HepG2 (cell line): ENCODE results near the gene EXOC3. TPM values are rescaled to one million over a fixed set of nuclear protein-coding genes. Genes with fewer than 3 reads are reported as not detected.

Source experiments
- CEBPZ ChIP-seq: IDR thresholded peaks from 2 replicates; pipeline ENCODE4 v1.6.1; 2012; ENCODE audit warnings: low read length, improper control_type of control experiment
- CTCF ChIP-seq: sonication (generic); formaldehyde crosslinking; IDR thresholded peaks from 2 replicates; pipeline ENCODE4 v1.5.0; 2020; ENCODE audit warnings: mild to moderate bottlenecking, missing genetic modification reagents, moderate library complexity
- DMTF1 ChIP-seq: sonication (generic); formaldehyde crosslinking; IDR thresholded peaks from 2 replicates; pipeline ENCODE4 v1.4.0; 2020; ENCODE audit warnings: mild to moderate bottlenecking, missing genetic modification reagents
- GABPA ChIP-seq, 2 experiments: IDR thresholded peaks; 2 replicates each; pipeline ENCODE4 v1.6.1; 2011 to 2016; ENCODE audit warnings: low read depth in 2 of 2, low read length in 1 of 2, missing biosample characterization in 1 of 2, missing genetic modification characterization in 1 of 2
- KDM5B ChIP-seq: sonication (generic); formaldehyde crosslinking; IDR thresholded peaks from 2 replicates; pipeline ENCODE4 v1.4.0; 2020; ENCODE audit warnings: missing genetic modification reagents, mild to moderate bottlenecking, borderline replicate concordance
- MED13 ChIP-seq: sonication (generic); formaldehyde crosslinking; IDR thresholded peaks from 2 replicates; pipeline ENCODE4 v1.5.0; 2020; ENCODE audit warnings: missing genetic modification reagents
- MTERF4 ChIP-seq: sonication (generic); formaldehyde crosslinking; IDR thresholded peaks from 2 replicates; pipeline ENCODE4 v1.8.0; 2023; ENCODE audit warnings: mild to moderate bottlenecking, missing genetic modification reagents
- NR2F6 ChIP-seq, 2 experiments: IDR thresholded peaks; 2 replicates each; pipeline ENCODE4 v1.6.1; 2016; ENCODE audit warnings: antibody characterized with exemption in 1 of 2, mild to moderate bottlenecking in 1 of 2
- PHF20 ChIP-seq: sonication (generic); formaldehyde crosslinking; IDR thresholded peaks from 2 replicates; pipeline ENCODE4 v1.5.0; 2020; ENCODE audit warnings: mild to moderate bottlenecking, missing genetic modification reagents
- RXRA ChIP-seq: sonication (generic); formaldehyde crosslinking; IDR thresholded peaks from 2 replicates; pipeline ENCODE4 v1.5.1; 2020; ENCODE audit warnings: missing genetic modification reagents
- ZMYM4 ChIP-seq: sonication (generic); formaldehyde crosslinking; IDR thresholded peaks from 2 replicates; pipeline ENCODE4 v1.8.1; 2023; ENCODE audit warnings: mild to moderate bottlenecking, missing genetic modification reagents
- ZNF12 ChIP-seq: sonication (generic); formaldehyde crosslinking; IDR thresholded peaks from 2 replicates; pipeline ENCODE4 v1.5.0; 2020; ENCODE audit warnings: missing genetic modification reagents
- ZNF160 ChIP-seq: sonication (generic); formaldehyde crosslinking; IDR thresholded peaks from 2 replicates; pipeline ENCODE4 v1.8.0; 2022; ENCODE audit warnings: mild to moderate bottlenecking, inconsistent platforms, missing genetic modification reagents
- ZNF362 ChIP-seq: sonication (generic); formaldehyde crosslinking; IDR thresholded peaks from 2 replicates; pipeline ENCODE4 v1.4.0; 2020; ENCODE audit warnings: missing genetic modification reagents, mild to moderate bottlenecking, borderline replicate concordance
- ZNF510 ChIP-seq: sonication (generic); formaldehyde crosslinking; IDR thresholded peaks from 2 replicates; pipeline ENCODE4 v1.4.0; 2020; ENCODE audit warnings: low read depth, mild to moderate bottlenecking, missing genetic modification reagents
- ZNF580 ChIP-seq: IDR thresholded peaks from 2 replicates; pipeline ENCODE4 v1.6.1; 2016; ENCODE audit warnings: low read depth, borderline replicate concordance
- ZNF773 ChIP-seq: sonication (generic); formaldehyde crosslinking; IDR thresholded peaks from 2 replicates; pipeline ENCODE4 v1.4.0; 2020; ENCODE audit warnings: missing genetic modification reagents, borderline replicate concordance
- ZNF775 ChIP-seq: sonication (generic); formaldehyde crosslinking; IDR thresholded peaks from 2 replicates; pipeline ENCODE4 v1.4.0; 2020; ENCODE audit warnings: missing genetic modification reagents, mild to moderate bottlenecking, moderate library complexity, borderline replicate concordance
- polyA plus RNA-seq, 8 experiments: library from polyadenylated mRNA; depleted of rRNA in 3 of 8; stranded (reverse) in 7 of 8; unstranded in 1 of 8; fragments of >200 nt; fragmentation: Illumina TruSeq in 4 of 8; extraction: Trizol in 4 of 8; gene quantifications; 2 replicates each; pipeline versions ENCODE4 v1.2.1 to v1.2.3, GENCODE V29; 2011 to 2016; ENCODE audit warnings: low read depth in 4 of 8, missing spikeins in 1 of 8, mixed read lengths in 1 of 8; ENCODE audit not compliant: insufficient read depth in 1 of 8
- total RNA-seq, 5 experiments: library from RNA; depleted of rRNA; stranded (reverse); fragments of >200 nt; fragmentation: Illumina TruSeq; extraction: Trizol; gene quantifications; 2 replicates each; pipeline ENCODE4 v1.2.3, GENCODE V29; 2016; ENCODE audit warnings: low read depth in 1 of 5

EXOC3 gene
- total and polyA plus RNA-seq, 2 of the 13 experiments (the other 11 are each of a cell fraction or from before 2014, with no cell fraction given) = 9.2 to 20.5 TPM

GRCh38 chr5:442335-443238, at the start of gene EXOC3 (continued):
- TF ChIP-seq CEBPZ (no peak), ZNF160 (CRISPR knock-in tag) (no peak), ZNF362 (CRISPR knock-in tag) (no peak), ZNF773 (CRISPR knock-in tag) (peak; percentile 22; the same call in 1 of the 2 replicates), MED13 (CRISPR knock-in tag) (no peak), MTERF4 (CRISPR knock-in tag) (peak; percentile 11; the same call in 1 of the 2 replicates), RXRA (CRISPR knock-in tag) (no peak), KDM5B (CRISPR knock-in tag) (peak; percentile 83), CTCF (0 out of 2 replicates have a peak, but pooled peaks have one; percentile 11), ZNF775 (CRISPR knock-in tag) (no peak), NR2F6 (IDR thresholded peaks at IDR 0.05) (no peak), NR2F6 (CRISPR knock-in tag; IDR thresholded peaks at IDR 0.05) (no peak), ZMYM4 (0 out of 2 replicates have a peak, but pooled peaks have one; percentile 39), DMTF1 (CRISPR knock-in tag) (no peak), ZNF580 (CRISPR knock-in tag) (no peak), GABPA (IDR thresholded peaks at IDR 0.05; ENCODE audit: low read depth, low read length) (peak; percentile 96), GABPA (CRISPR knock-in tag; IDR thresholded peaks at IDR 0.05; ENCODE audit: low read depth) (peak; percentile 89), PHF20 (CRISPR knock-in tag) (peak; percentile 90), ZNF12 (CRISPR knock-in tag) (no peak), ZNF510 (CRISPR knock-in tag) (no peak)
